ENCODE measurements around the gene GATB. TPM values are rescaled to one million over a fixed set of nuclear protein-coding genes. Genes with fewer than 3 reads are reported as not detected.

The GATB gene
- total and polyA plus RNA-seq, 10 of the 15 experiments (the other 5 are each of a cell fraction or from before 2014, with no cell fraction given), result 20.5 to 37.3 (median 30.5) TPM

- no peak for TF ChIP-seq CREB1 (IDR thresholded peaks at IDR 0.05; ENCODE audit: low read depth)
Observed at GRCh38 chr4:151797131-151797530, 36.3 kb upstream of the GATB start (continued).

GRCh38 chr4:151796106-151796505 lies 35.3 kb upstream of the GATB start:
- H3K9me3 ChIP-seq (replicated peaks; ENCODE audit: control insufficient read depth, insufficient read depth, low read length), result no peaks in the 10 kb centered on the region
- in situ Hi-C loops (cut with MboI) (no loop called here), intact Hi-C loops (cut with micrococcal nuclease; ENCODE audit: unreplicated experiment) (no loop called here)
- H4K20me1 ChIP-seq (ENCODE audit: control insufficient read depth, insufficient read depth), result no peaks in the 10 kb centered on the region
- H3K4me2 ChIP-seq (ENCODE audit: control insufficient read depth, insufficient read depth), result no peak overlapping the region
- no peaks in the 10 kb centered on the region for H3K79me2 ChIP-seq (ENCODE audit: control insufficient read depth, insufficient read depth, low read length)
- H3K4me3 ChIP-seq, result no peak overlapping the region
- ChIA-PET RAD21 (ENCODE audit: unreplicated experiment) (no interaction called here), CTCF (interaction anchor here (0.8 to 1.5 kb wide), 4 partner anchors 8 to 234 kb away, joined by 3 to 6 read pairs (median 4); no protein-coding TSS in a partner anchor), SMC1A (ENCODE audit: uncharacterized antibody, unreplicated experiment) (interaction anchor here (0.6 to 1.4 kb wide), 5 partner anchors 11 to 866 kb away, joined by 3 to 5 read pairs (median 3); no protein-coding TSS in a partner anchor), POLR2A (interaction anchor here (0.5 kb wide), 1 partner anchor 517 kb away, joined by 3 read pairs; no protein-coding TSS in a partner anchor)
- H3K27me3 ChIP-seq (replicated peaks in 1 of 2; ENCODE audit: control insufficient read depth in 2 of 2, insufficient read depth in 2 of 2, low read length in 1 of 2), result no peaks in the 10 kb centered on the region
- no peak for ATAC-seq
- 24% methylated on average over 3 of the region's 3 CpGs for WGBS (ENCODE audit: insufficient coverage, insufficient replicate concordance, low lambda C conversion rate, missing lambda C conversion rate)
- H3K36me3 ChIP-seq (ENCODE audit: control insufficient read depth in 2 of 2, insufficient read depth in 2 of 2, low read length in 1 of 2), result no peaks in the 10 kb centered on the region
- no peak for DNase-seq (ENCODE audit: low read depth, low spot score)
- H3K4me1 ChIP-seq (ENCODE audit: control insufficient read depth, insufficient read depth, low read length), result peaks cover 7% of the 10 kb centered on the region; the same call in 1 of the 2 replicates
- H2AFZ ChIP-seq (ENCODE audit: control insufficient read depth, low read depth, low read length), result no peak overlapping the region
- H3K27ac ChIP-seq (ENCODE audit: control insufficient read depth, insufficient read depth), result no peak overlapping the region
- H3K9ac ChIP-seq (ENCODE audit: control insufficient read depth, insufficient read depth, low read length), result no peak overlapping the region
- BruUV-seq (replicated peaks), result no TSS peak
- FAIRE-seq, result no peak
- no peak for TF ChIP-seq LARP7 (IDR thresholded peaks at IDR 0.05)
- TF ChIP-seq PAX8 (IDR thresholded peaks at IDR 0.05), result no peak
- no peak for TF ChIP-seq RELB (IDR thresholded peaks at IDR 0.05; ENCODE audit: low read depth)
- no peak for TF ChIP-seq NFYA (IDR thresholded peaks at IDR 0.05; ENCODE audit: borderline replicate concordance, low read depth, low read length)
- no peak for TF ChIP-seq RAD51 (IDR thresholded peaks at IDR 0.05)
- no peak for TF ChIP-seq PRDM15 (CRISPR knock-in tag; IDR thresholded peaks at IDR 0.05)
- TF ChIP-seq TCF3 (IDR thresholded peaks at IDR 0.05; ENCODE audit: borderline replicate concordance, insufficient read depth, low read depth, low read length), result no peak
- no peak for TF ChIP-seq MEF2B (IDR thresholded peaks at IDR 0.05; ENCODE audit: partially characterized antibody, poor library complexity, severe bottlenecking)
- no peak for TF ChIP-seq YBX1 (IDR thresholded peaks at IDR 0.05)
- TF ChIP-seq CBX5 (IDR thresholded peaks at IDR 0.05; ENCODE audit: low read depth), result no peak
- no peak for TF ChIP-seq KDM1A (IDR thresholded peaks at IDR 0.05; ENCODE audit: borderline replicate concordance)
- TF ChIP-seq GABPA (IDR thresholded peaks at IDR 0.05; ENCODE audit: low read depth), result no peak
- no peak for TF ChIP-seq IRF3 (IDR thresholded peaks at IDR 0.05)
- TF ChIP-seq ETV6 (conservative IDR thresholded peaks at IDR 0.05 in 1 of 2, IDR thresholded peaks at IDR 0.05 in 1 of 2; ENCODE audit: borderline replicate concordance in 1 of 2, low read depth in 1 of 2), result no peak

All from GM12878 (cell line).